Measurements from ENCODE around the gene TSPAN33.
"Not testable (repeated sequence)": the region's sequence is repeated elsewhere in the genome, so short reads cannot be mapped to it uniquely, and the experiment has no call there.

TSPAN33 gene

GRCh38 chr7:129199406-129199805 lies 54.9 kb downstream of the TSPAN33 start:
- Mint-ChIP-seq H3K36me3 (no peaks in the 10 kb centered on the region), H3K27ac (no peak overlapping the region), H3K9me3 (no peaks in the 10 kb centered on the region), H3K4me1 (peaks cover 2% of the 10 kb centered on the region), H3K27me3 (no peaks in the 10 kb centered on the region), H3K4me3 (no peak overlapping the region)
- no peak for ATAC-seq (ENCODE audit: low read depth)
- DNase-seq (ENCODE audit: low spot score in 2 of 2) = no peak

- H3K27ac Mint-ChIP-seq = no peak overlapping the region
- DNase-seq (ENCODE audit: low spot score in 2 of 2) (no peak), ATAC-seq (ENCODE audit: low read depth) (no peak)
- H3K4me1 Mint-ChIP-seq = peaks cover 12% of the 10 kb centered on the region
- no peaks in the 10 kb centered on the region for H3K36me3 Mint-ChIP-seq
- no peak overlapping the region for H3K4me3 Mint-ChIP-seq
- no peaks in the 10 kb centered on the region for H3K27me3 Mint-ChIP-seq
- H3K9me3 Mint-ChIP-seq = no peaks in the 10 kb centered on the region
Measured at GRCh38 chr7:129202058-129202777, 57.7 kb downstream of the TSPAN33 start.

- DNase-seq (ENCODE audit: low spot score in 2 of 2) = no peak
- Mint-ChIP-seq H3K9me3 (no peaks in the 10 kb centered on the region), H3K4me1 (peaks cover 9% of the 10 kb centered on the region), H3K27ac (no peak overlapping the region), H3K36me3 (no peaks in the 10 kb centered on the region), H3K4me3 (no peak overlapping the region), H3K27me3 (no peaks in the 10 kb centered on the region)
- ATAC-seq (ENCODE audit: low read depth) = no peak
Measured at GRCh38 chr7:129203050-129203741, 58.7 kb downstream of the TSPAN33 start.

- no peak for DNase-seq (ENCODE audit: low spot score in 2 of 2)
- H3K27ac Mint-ChIP-seq = peak overlapping the region; percentile 42
- no peaks in the 10 kb centered on the region for H3K27me3 Mint-ChIP-seq
- peak overlapping the region; percentile 65 for H3K4me3 Mint-ChIP-seq
- peak; percentile 80 for ATAC-seq (ENCODE audit: low read depth)
- no peaks in the 10 kb centered on the region for H3K9me3 Mint-ChIP-seq
- H3K4me1 Mint-ChIP-seq = peaks cover 11% of the 10 kb centered on the region
- H3K36me3 Mint-ChIP-seq = no peaks in the 10 kb centered on the region
Measured at GRCh38 chr7:129205126-129205818, 60.8 kb downstream of the TSPAN33 start.

- H3K4me3 Mint-ChIP-seq = no peak overlapping the region
- H3K27ac Mint-ChIP-seq = peak overlapping the region; percentile 42
- ATAC-seq (ENCODE audit: low read depth) = peak; percentile 59
- H3K27me3 Mint-ChIP-seq = no peaks in the 10 kb centered on the region
- H3K9me3 Mint-ChIP-seq = no peaks in the 10 kb centered on the region
- H3K4me1 Mint-ChIP-seq = peaks cover 14% of the 10 kb centered on the region
- H3K36me3 Mint-ChIP-seq = no peaks in the 10 kb centered on the region
- no peak for DNase-seq (ENCODE audit: low spot score in 2 of 2)
Measured at GRCh38 chr7:129205987-129206785, 61.7 kb downstream of the TSPAN33 start.

GRCh38 chr7:129208667-129209066 lies 64.2 kb downstream of the TSPAN33 start:
- Mint-ChIP-seq H3K4me3 (no peak overlapping the region), H3K4me1 (peaks cover 14% of the 10 kb centered on the region), H3K9me3 (no peaks in the 10 kb centered on the region), H3K36me3 (no peaks in the 10 kb centered on the region), H3K27ac (no peak overlapping the region), H3K27me3 (no peaks in the 10 kb centered on the region)
- DNase-seq (ENCODE audit: low spot score in 2 of 2) (no peak), ATAC-seq (ENCODE audit: low read depth) (no peak)

GRCh38 chr7:129209067-129209926 lies 64.8 kb downstream of the TSPAN33 start:
- H3K4me3 Mint-ChIP-seq = no peak overlapping the region
- no peaks in the 10 kb centered on the region for H3K9me3 Mint-ChIP-seq
- H3K27me3 Mint-ChIP-seq = no peaks in the 10 kb centered on the region
- DNase-seq (ENCODE audit: low spot score in 2 of 2) = no peak
- peaks cover 14% of the 10 kb centered on the region for H3K4me1 Mint-ChIP-seq
- ATAC-seq (ENCODE audit: low read depth) = no peak
- no peaks in the 10 kb centered on the region for H3K36me3 Mint-ChIP-seq
- H3K27ac Mint-ChIP-seq = no peak overlapping the region

DNA sequence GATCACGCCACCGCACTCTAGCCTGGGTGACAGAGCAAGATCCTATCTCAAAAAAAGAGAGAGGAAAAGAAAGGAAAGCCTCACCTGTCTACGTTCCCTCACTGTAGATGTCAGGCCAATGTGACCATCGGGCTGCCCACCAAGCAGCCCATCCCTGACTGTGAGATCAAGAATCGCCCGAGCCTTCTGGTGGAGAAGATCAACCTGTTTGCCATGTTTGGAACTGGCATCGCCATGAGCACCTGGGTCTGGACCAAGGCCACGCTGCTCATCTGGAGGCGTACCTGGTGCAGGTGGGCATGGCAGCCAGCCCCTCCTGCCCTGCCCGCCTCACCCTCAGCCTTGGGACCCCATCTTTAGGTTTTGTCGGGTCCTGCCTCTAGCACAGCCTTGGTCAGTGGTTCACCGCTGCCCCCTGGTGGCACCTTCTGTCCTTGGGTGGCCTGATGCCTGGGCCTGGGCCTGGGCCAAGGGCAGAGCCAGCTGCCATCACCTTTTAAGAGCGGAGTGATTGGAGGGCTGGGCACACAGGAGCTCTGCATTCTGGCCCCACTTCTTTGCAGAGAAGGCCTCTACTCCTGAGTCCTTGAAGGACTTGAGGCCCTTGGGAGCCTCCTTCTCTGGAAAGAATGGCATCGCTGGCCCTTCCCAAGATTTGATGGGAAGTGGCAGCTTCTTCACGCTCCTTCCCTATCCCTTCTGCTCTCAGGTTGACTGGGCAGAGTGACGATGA lies 65.9 kb downstream of the TSPAN33 start:
- H3K9me3 Mint-ChIP-seq = no peaks in the 10 kb centered on the region
- H3K27me3 Mint-ChIP-seq = no peaks in the 10 kb centered on the region
- no peak overlapping the region for H3K27ac Mint-ChIP-seq

GRCh38 chr7:129210989-129211312 lies 66.4 kb downstream of the TSPAN33 start:
- Mint-ChIP-seq H3K27me3 (no peaks in the 10 kb centered on the region), H3K4me1 (peaks cover 6% of the 10 kb centered on the region), H3K9me3 (no peaks in the 10 kb centered on the region), H3K4me3 (no peak overlapping the region), H3K27ac (no peak overlapping the region), H3K36me3 (no peaks in the 10 kb centered on the region)
- ATAC-seq (ENCODE audit: low read depth) = no peak
- no peak for DNase-seq (ENCODE audit: low spot score in 2 of 2)

More for the DNA sequence above, 65.9 kb downstream of the TSPAN33 start:
- Mint-ChIP-seq H3K4me1 (peaks cover 10% of the 10 kb centered on the region), H3K4me3 (no peak overlapping the region), H3K36me3 (no peaks in the 10 kb centered on the region)
- ATAC-seq (ENCODE audit: low read depth) (peak; percentile 75), DNase-seq (ENCODE audit: low spot score in 2 of 2) (peak; percentile 76 to 89)

GRCh38 chr7:129212126-129212525 lies 67.6 kb downstream of the TSPAN33 start:
- ATAC-seq (ENCODE audit: low read depth) = no peak
- Mint-ChIP-seq H3K27ac (no peak overlapping the region), H3K27me3 (no peaks in the 10 kb centered on the region), H3K4me1 (peaks cover 4% of the 10 kb centered on the region), H3K36me3 (no peaks in the 10 kb centered on the region), H3K4me3 (no peak overlapping the region), H3K9me3 (no peaks in the 10 kb centered on the region)
- no peak for DNase-seq (ENCODE audit: low spot score in 2 of 2)

- ATAC-seq (ENCODE audit: low read depth) = no peak
- Mint-ChIP-seq H3K27ac (no peak overlapping the region), H3K9me3 (no peaks in the 10 kb centered on the region), H3K36me3 (no peaks in the 10 kb centered on the region), H3K4me3 (no peak overlapping the region), H3K27me3 (no peaks in the 10 kb centered on the region), H3K4me1 (peaks cover 4% of the 10 kb centered on the region)
- no peak for DNase-seq (ENCODE audit: low spot score in 2 of 2)
Measured at GRCh38 chr7:129212596-129212995, 68.1 kb downstream of the TSPAN33 start.

- no peak for ATAC-seq (ENCODE audit: low read depth)
- H3K27ac Mint-ChIP-seq = no peak overlapping the region
- peaks cover 4% of the 10 kb centered on the region for H3K4me1 Mint-ChIP-seq
- no peaks in the 10 kb centered on the region for H3K36me3 Mint-ChIP-seq
- no peaks in the 10 kb centered on the region for H3K9me3 Mint-ChIP-seq
- H3K4me3 Mint-ChIP-seq = no peak overlapping the region
- DNase-seq (ENCODE audit: low spot score in 2 of 2) = no peak
- H3K27me3 Mint-ChIP-seq = no peaks in the 10 kb centered on the region
Measured at GRCh38 chr7:129213828-129214227, 69.3 kb downstream of the TSPAN33 start.

GRCh38 chr7:129215691-129216090 lies 71.2 kb downstream of the TSPAN33 start:
- H3K4me3 Mint-ChIP-seq = not testable (repeated sequence)

More at GRCh38 chr7:129215691-129216090, 71.2 kb downstream of the TSPAN33 start:
- not testable (repeated sequence) for ATAC-seq (ENCODE audit: low read depth); H3K27me3 Mint-ChIP-seq; H3K36me3 Mint-ChIP-seq; DNase-seq (ENCODE audit: low spot score in 2 of 2); H3K9me3 Mint-ChIP-seq; H3K4me1 Mint-ChIP-seq; H3K27ac Mint-ChIP-seq

Measured in memory B cell (primary cell).